ENCODE measurements around the gene PLS1. TPM values are rescaled to one million over a fixed set of nuclear protein-coding genes. Genes with fewer than 3 reads are reported as not detected.

PLS1 gene
- total and polyA plus RNA-seq, 4 experiments from 2014 or later = 2.7 to 6.2 (median 4.0) TPM

GRCh38 chr3:142633073-142633472, 36.9 kb downstream of the PLS1 start:
- no peaks in the 10 kb centered on the region for H3K9me3 ChIP-seq (ENCODE audit: control insufficient read depth in 1 of 2, low read length in 2 of 2)
- no peak overlapping the region for H3K27ac ChIP-seq (ENCODE audit: low read depth, low read length)
- ChIA-PET CTCF (ENCODE audit: partially characterized antibody) (no interaction called here), POLR2A (ENCODE audit: partially characterized antibody) (no interaction called here)
- DNase-seq = no peak
- intact Hi-C loops (cut with micrococcal nuclease) = no loop called here
- no peaks in the 10 kb centered on the region for H3K4me1 Mint-ChIP-seq
- H3K4me3 ChIP-seq (ENCODE audit: low read length in 2 of 2) = no peak overlapping the region
- H3K36me3 Mint-ChIP-seq = no peaks in the 10 kb centered on the region
- H3K4me3 Mint-ChIP-seq = no peak overlapping the region
- peak overlapping the region in 1 of 7 donors; percentile 6 for H3K27ac Mint-ChIP-seq
- no peaks in the 10 kb centered on the region for H3K9me3 Mint-ChIP-seq
- no peaks in the 10 kb centered on the region for H3K27me3 Mint-ChIP-seq
- no peaks in the 10 kb centered on the region for H3K27me3 ChIP-seq (ENCODE audit: insufficient read depth, low read length)
- H3K4me1 ChIP-seq (ENCODE audit: insufficient read depth, low read length) = no peaks in the 10 kb centered on the region
- no peaks in the 10 kb centered on the region for H3K36me3 ChIP-seq (ENCODE audit: insufficient read depth, low read length)

DNA sequence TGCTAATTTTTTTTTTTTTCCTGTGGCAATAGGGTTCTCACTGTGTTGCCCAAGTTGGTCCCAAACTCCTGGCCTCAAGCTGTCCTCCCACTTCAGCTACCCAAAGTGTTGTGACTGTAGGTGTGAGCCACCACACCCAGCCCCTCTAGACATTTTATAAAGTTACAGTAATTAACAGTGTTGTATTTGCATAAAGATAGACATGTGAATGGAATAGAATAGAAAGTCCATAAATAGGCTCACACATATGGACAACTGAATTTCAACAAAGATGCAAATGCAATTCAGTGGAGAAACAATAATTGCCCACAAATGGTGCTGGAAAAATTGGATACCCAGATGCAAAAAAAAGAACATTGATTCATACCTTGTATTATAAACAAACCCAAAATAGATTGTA, 39.9 kb downstream of the PLS1 start:
- POLR2A ChIA-PET (ENCODE audit: partially characterized antibody) = no interaction called here
- H3K4me1 Mint-ChIP-seq = no peaks in the 10 kb centered on the region
- no peaks in the 10 kb centered on the region for H3K27me3 Mint-ChIP-seq

DNA sequence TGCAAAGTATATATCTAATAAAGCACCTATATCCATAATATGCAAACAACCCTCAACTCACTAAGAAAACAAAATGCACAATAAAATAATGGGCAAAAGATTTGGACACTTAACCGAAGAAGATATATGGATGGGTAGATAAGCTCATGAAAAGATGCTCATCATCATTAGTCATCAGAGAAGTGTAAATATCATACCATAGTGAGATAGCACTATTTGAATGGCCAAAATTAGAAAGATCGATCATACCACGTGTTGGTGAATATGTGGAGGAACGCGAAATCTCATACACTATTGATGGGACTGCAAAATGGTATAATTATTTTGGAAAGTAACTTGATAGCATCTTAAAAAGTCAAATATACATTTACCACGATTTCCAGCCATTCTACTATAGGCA, 40.5 kb downstream of the PLS1 start:
- no peak overlapping the region for H3K27ac Mint-ChIP-seq
- Histone ChIP-seq H3K4me1 (ENCODE audit: insufficient read depth, low read length) (no peaks in the 10 kb centered on the region), H3K9me3 (ENCODE audit: control insufficient read depth in 1 of 2, low read length in 2 of 2) (no peaks in the 10 kb centered on the region), H3K4me3 (ENCODE audit: low read length in 2 of 2) (no peak overlapping the region), H3K27ac (ENCODE audit: low read depth, low read length) (no peak overlapping the region), H3K36me3 (ENCODE audit: insufficient read depth, low read length) (no peaks in the 10 kb centered on the region), H3K27me3 (ENCODE audit: insufficient read depth, low read length) (no peaks in the 10 kb centered on the region)
- H3K9me3 Mint-ChIP-seq = no peaks in the 10 kb centered on the region
- DNase-seq = no peak
- H3K4me1 Mint-ChIP-seq = no peaks in the 10 kb centered on the region
- intact Hi-C loops (cut with micrococcal nuclease) = no loop called here
- H3K36me3 Mint-ChIP-seq = no peaks in the 10 kb centered on the region
- POLR2A ChIA-PET (ENCODE audit: partially characterized antibody) = no interaction called here
- H3K4me3 Mint-ChIP-seq = no peak overlapping the region
- H3K27me3 Mint-ChIP-seq = no peaks in the 10 kb centered on the region
- CTCF ChIA-PET (ENCODE audit: partially characterized antibody) = interaction anchor here (1.1 kb wide), 1 partner anchor 9 kb away, joined by 3 read pairs; no protein-coding TSS in a partner anchor

More for the DNA sequence above, 39.9 kb downstream of the PLS1 start:
- no peak for DNase-seq
- Histone ChIP-seq H3K4me3 (ENCODE audit: low read length in 2 of 2) (no peak overlapping the region), H3K27ac (ENCODE audit: low read depth, low read length) (no peak overlapping the region), H3K4me1 (ENCODE audit: insufficient read depth, low read length) (no peaks in the 10 kb centered on the region), H3K36me3 (ENCODE audit: insufficient read depth, low read length) (no peaks in the 10 kb centered on the region), H3K9me3 (ENCODE audit: control insufficient read depth in 1 of 2, low read length in 2 of 2) (no peaks in the 10 kb centered on the region), H3K27me3 (ENCODE audit: insufficient read depth, low read length) (no peaks in the 10 kb centered on the region)
- no peak overlapping the region for H3K27ac Mint-ChIP-seq
- CTCF ChIA-PET (ENCODE audit: partially characterized antibody) = interaction anchor here (0.6 to 1.2 kb wide), 3 partner anchors 10 to 16 kb away, joined by 3 read pairs; no protein-coding TSS in a partner anchor
- H3K9me3 Mint-ChIP-seq = no peaks in the 10 kb centered on the region
- no peak overlapping the region for H3K4me3 Mint-ChIP-seq
- H3K36me3 Mint-ChIP-seq = no peaks in the 10 kb centered on the region
- intact Hi-C loops (cut with micrococcal nuclease) = no loop called here

DNA sequence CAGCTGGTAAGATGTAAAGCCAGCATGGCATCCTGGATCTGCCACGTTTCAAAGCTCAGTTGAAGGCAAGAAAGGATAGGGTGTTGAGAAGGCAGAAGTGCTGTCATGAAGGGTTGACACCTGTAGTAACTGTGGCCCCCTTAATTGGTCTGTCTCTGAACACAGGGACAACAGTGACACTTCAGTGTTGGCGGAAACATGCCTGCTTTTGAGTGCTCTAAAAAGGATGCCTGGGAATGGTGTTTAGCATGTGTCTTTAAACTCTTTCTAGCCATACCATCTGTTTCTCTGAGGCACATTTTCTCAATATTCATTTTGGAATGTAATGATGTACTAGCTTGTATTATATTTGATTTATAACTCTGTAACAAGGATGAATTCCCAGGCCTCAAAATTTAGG, 42.1 kb downstream of the PLS1 start:
- POLR2A ChIA-PET (ENCODE audit: partially characterized antibody) = no interaction called here
- H3K36me3 ChIP-seq (ENCODE audit: insufficient read depth, low read length) = no peaks in the 10 kb centered on the region
- intact Hi-C loops (cut with micrococcal nuclease) = no loop called here

DNA sequence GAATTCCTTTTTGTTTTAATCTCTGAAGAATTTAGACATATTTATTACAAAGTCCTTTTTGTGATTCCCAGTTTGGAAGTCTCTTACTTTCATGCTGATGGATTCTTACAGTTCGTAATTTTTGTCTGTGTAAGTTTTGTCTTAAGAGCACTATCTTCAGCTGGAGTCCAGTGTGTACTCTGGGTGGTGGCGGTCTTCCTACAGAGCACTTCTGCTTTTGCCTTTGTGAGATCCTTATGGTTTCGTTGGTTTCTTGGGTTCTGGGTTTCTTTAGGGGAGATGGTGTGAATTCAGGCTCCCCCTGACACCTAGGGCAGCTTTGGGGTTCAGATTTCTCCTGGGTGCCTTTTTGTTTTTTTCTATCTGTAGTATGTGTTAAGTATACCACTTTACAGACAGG, 45.3 kb downstream of the PLS1 start:
- no peaks in the 10 kb centered on the region for H3K9me3 ChIP-seq (ENCODE audit: control insufficient read depth in 1 of 2, low read length in 2 of 2)
- H3K4me1 Mint-ChIP-seq = no peaks in the 10 kb centered on the region
- no peaks in the 10 kb centered on the region for H3K9me3 Mint-ChIP-seq
- ChIA-PET CTCF (ENCODE audit: partially characterized antibody) (no interaction called here), POLR2A (ENCODE audit: partially characterized antibody) (no interaction called here)
- no peak for DNase-seq
- no peaks in the 10 kb centered on the region for H3K27me3 Mint-ChIP-seq
- no peak overlapping the region for H3K27ac ChIP-seq (ENCODE audit: low read depth, low read length)
- intact Hi-C loops (cut with micrococcal nuclease) = no loop called here
- H3K27me3 ChIP-seq (ENCODE audit: insufficient read depth, low read length) = no peaks in the 10 kb centered on the region
- H3K36me3 Mint-ChIP-seq = no peaks in the 10 kb centered on the region
- H3K4me3 ChIP-seq (ENCODE audit: low read length in 2 of 2) = no peak overlapping the region
- H3K27ac Mint-ChIP-seq = no peak overlapping the region
- H3K4me3 Mint-ChIP-seq = no peak overlapping the region
- H3K36me3 ChIP-seq (ENCODE audit: insufficient read depth, low read length) = no peaks in the 10 kb centered on the region
- no peaks in the 10 kb centered on the region for H3K4me1 ChIP-seq (ENCODE audit: insufficient read depth, low read length)

More for the DNA sequence above, 42.1 kb downstream of the PLS1 start:
- no peak for DNase-seq
- Histone ChIP-seq H3K9me3 (ENCODE audit: control insufficient read depth in 1 of 2, low read length in 2 of 2) (no peaks in the 10 kb centered on the region), H3K27me3 (ENCODE audit: insufficient read depth, low read length) (no peaks in the 10 kb centered on the region), H3K4me3 (ENCODE audit: low read length in 2 of 2) (no peak overlapping the region), H3K4me1 (ENCODE audit: insufficient read depth, low read length) (no peaks in the 10 kb centered on the region), H3K27ac (ENCODE audit: low read depth, low read length) (no peak overlapping the region)
- Mint-ChIP-seq H3K4me1 (no peaks in the 10 kb centered on the region), H3K36me3 (no peaks in the 10 kb centered on the region), H3K27ac (no peak overlapping the region), H3K27me3 (no peaks in the 10 kb centered on the region), H3K4me3 (no peak overlapping the region), H3K9me3 (no peaks in the 10 kb centered on the region)
- CTCF ChIA-PET (ENCODE audit: partially characterized antibody) = no interaction called here

DNA sequence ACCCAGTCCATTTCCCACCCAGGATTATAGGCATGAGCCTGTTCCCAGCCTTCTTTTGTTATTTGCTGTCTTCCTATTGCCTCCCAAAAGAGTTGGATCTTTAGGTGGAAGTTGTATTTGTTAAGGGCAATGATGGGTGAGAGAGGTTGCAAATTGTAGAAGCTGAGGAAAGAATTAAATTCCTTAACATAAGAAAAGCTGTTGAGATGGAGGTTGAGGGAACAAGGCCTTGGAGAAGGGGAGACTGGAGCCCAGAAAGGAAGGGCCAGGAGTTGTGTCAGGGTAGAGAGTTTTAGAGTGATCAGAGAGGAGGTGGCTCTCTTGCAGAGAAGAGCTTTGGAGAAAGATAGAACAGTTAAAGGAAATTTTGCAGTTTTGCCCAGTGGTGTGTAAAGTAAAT, 46.8 kb downstream of the PLS1 start:
- H3K4me1 ChIP-seq (ENCODE audit: insufficient read depth, low read length) = no peaks in the 10 kb centered on the region
- ChIA-PET CTCF (ENCODE audit: partially characterized antibody) (no interaction called here), POLR2A (ENCODE audit: partially characterized antibody) (no interaction called here)
- H3K9me3 ChIP-seq (ENCODE audit: control insufficient read depth in 1 of 2, low read length in 2 of 2) = no peaks in the 10 kb centered on the region
- no peak overlapping the region for H3K27ac ChIP-seq (ENCODE audit: low read depth, low read length)
- Mint-ChIP-seq H3K27me3 (no peaks in the 10 kb centered on the region), H3K36me3 (no peaks in the 10 kb centered on the region), H3K4me3 (no peak overlapping the region), H3K27ac (no peak overlapping the region), H3K9me3 (no peaks in the 10 kb centered on the region), H3K4me1 (no peaks in the 10 kb centered on the region)
- intact Hi-C loops (cut with micrococcal nuclease) = no loop called here
- H3K4me3 ChIP-seq (ENCODE audit: low read length in 2 of 2) = no peak overlapping the region
- no peaks in the 10 kb centered on the region for H3K36me3 ChIP-seq (ENCODE audit: insufficient read depth, low read length)
- no peak for DNase-seq
- no peaks in the 10 kb centered on the region for H3K27me3 ChIP-seq (ENCODE audit: insufficient read depth, low read length)

GRCh38 chr3:142644502-142644901, 48.3 kb downstream of the PLS1 start:
- ChIA-PET POLR2A (ENCODE audit: partially characterized antibody) (no interaction called here), CTCF (ENCODE audit: partially characterized antibody) (no interaction called here)
- no peaks in the 10 kb centered on the region for H3K9me3 ChIP-seq (ENCODE audit: control insufficient read depth in 1 of 2, low read length in 2 of 2)
- no peaks in the 10 kb centered on the region for H3K27me3 Mint-ChIP-seq
- intact Hi-C loops (cut with micrococcal nuclease) = no loop called here
- H3K4me1 ChIP-seq (ENCODE audit: insufficient read depth, low read length) = no peaks in the 10 kb centered on the region
- H3K27me3 ChIP-seq (ENCODE audit: insufficient read depth, low read length) = no peaks in the 10 kb centered on the region
- H3K27ac Mint-ChIP-seq = no peak overlapping the region
- H3K9me3 Mint-ChIP-seq = no peaks in the 10 kb centered on the region
- no peak overlapping the region for H3K27ac ChIP-seq (ENCODE audit: low read depth, low read length)
- no peaks in the 10 kb centered on the region for H3K4me1 Mint-ChIP-seq
- DNase-seq = no peak
- H3K4me3 Mint-ChIP-seq = no peak overlapping the region
- H3K4me3 ChIP-seq (ENCODE audit: low read length in 2 of 2) = no peak overlapping the region
- no peaks in the 10 kb centered on the region for H3K36me3 Mint-ChIP-seq
- no peaks in the 10 kb centered on the region for H3K36me3 ChIP-seq (ENCODE audit: insufficient read depth, low read length)

DNA sequence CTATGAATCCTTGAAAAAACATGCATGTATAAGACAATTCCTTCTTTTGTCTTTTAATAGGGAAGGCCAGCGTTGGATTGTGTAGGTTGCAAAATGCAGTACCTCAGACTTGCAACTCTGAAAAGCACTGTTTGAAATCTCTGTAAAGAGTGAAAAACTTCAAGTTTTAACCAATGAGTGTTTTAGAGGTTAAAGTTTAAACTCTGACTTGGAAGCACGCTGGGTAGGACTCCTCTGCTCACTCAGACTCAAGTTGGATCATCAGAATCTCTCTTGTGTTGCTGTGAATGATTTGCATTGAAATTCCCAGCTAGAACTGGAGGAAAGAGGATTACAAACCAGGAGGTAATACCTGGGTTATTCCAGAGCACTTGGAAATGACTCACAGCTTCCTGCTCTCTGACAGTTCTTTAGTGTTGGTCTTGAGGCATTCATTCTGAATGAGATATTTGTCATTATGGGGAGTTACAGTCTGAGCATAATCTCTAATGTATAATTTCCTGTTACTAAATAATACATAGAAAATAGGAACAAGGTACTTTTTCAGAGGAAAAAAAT, 49.1 kb downstream of the PLS1 start:
- intact Hi-C loops (cut with micrococcal nuclease) = no loop called here
- Mint-ChIP-seq H3K27me3 (no peaks in the 10 kb centered on the region), H3K9me3 (no peaks in the 10 kb centered on the region), H3K27ac (no peak overlapping the region), H3K4me3 (no peak overlapping the region), H3K4me1 (no peaks in the 10 kb centered on the region), H3K36me3 (no peaks in the 10 kb centered on the region)
- Histone ChIP-seq H3K36me3 (ENCODE audit: insufficient read depth, low read length) (no peaks in the 10 kb centered on the region), H3K9me3 (ENCODE audit: control insufficient read depth in 1 of 2, low read length in 2 of 2) (no peaks in the 10 kb centered on the region), H3K27ac (ENCODE audit: low read depth, low read length) (no peak overlapping the region), H3K4me1 (ENCODE audit: insufficient read depth, low read length) (no peaks in the 10 kb centered on the region), H3K27me3 (ENCODE audit: insufficient read depth, low read length) (no peaks in the 10 kb centered on the region), H3K4me3 (ENCODE audit: low read length in 2 of 2) (no peak overlapping the region)
- POLR2A ChIA-PET (ENCODE audit: partially characterized antibody) = no interaction called here
- CTCF ChIA-PET (ENCODE audit: partially characterized antibody) = interaction anchor here (1.5 kb wide), 1 partner anchor 9 kb away, joined by 3 read pairs; no protein-coding TSS in a partner anchor
- DNase-seq = no peak
